B cell (primary cell): ENCODE data around the gene TXNDC11.

Source experiments
- CTCF ChIP-seq: fragments of 200-600 bp; IDR thresholded peaks from one replicate; pipeline ENCODE4 v1.8.0; 2022; ENCODE audit warnings: antibody characterized with exemption, mild to moderate bottlenecking
- EZH2 ChIP-seq: IDR thresholded peaks from 2 replicates; pipeline ENCODE4 v1.6.1; 2012; ENCODE audit warnings: borderline replicate concordance, low read depth, mild to moderate bottlenecking, moderate library complexity, low read length; ENCODE audit not compliant: insufficient read depth, poor library complexity, severe bottlenecking

- TF ChIP-seq CTCF (no peak), EZH2 (no peak)
These were observed 43.3 kb downstream of the TXNDC11 start for GRCh38 chr16:11699234-11699894.
